ENCODE data around the gene KPNA6.

DNA sequence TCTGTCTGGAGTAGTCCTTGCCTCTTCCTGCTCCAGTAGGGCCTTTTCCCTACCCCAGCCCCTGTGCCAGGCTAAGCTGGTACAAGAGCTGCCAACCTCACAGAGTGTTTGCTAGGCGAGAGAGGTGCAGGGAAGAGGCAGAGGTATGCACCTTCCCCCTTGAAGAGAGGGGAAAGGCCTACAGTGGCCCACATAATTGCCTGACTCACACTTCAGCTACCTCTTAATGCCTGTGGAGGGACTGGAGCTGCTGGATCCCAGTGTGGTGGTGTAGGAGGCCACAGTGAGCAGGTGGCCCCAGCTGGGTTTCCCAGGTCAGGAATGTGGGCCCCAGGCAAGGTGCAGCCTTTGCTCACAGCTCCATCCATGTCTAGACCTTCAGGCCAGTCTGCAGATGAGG is 89.2 kb downstream of the KPNA6 start:
- TF ChIP-seq CTCF (IDR thresholded peaks at IDR 0.05) (no peak), POLR2A (IDR thresholded peaks at IDR 0.05) (no peak)
